Measurements from ENCODE around the gene ADM.

The ADM gene

GRCh38 chr11:10329935-10330334, 25.1 kb downstream of the ADM start:
- no peak for DNase-seq

- DNase-seq, result no peak
These were observed 26.8 kb downstream of the ADM start for GRCh38 chr11:10331548-10332289.

- no peak for DNase-seq
These were observed 28.6 kb downstream of the ADM start for GRCh38 chr11:10333490-10333889.

GRCh38 chr11:10338287-10338686, 33.4 kb downstream of the ADM start:
- DNase-seq, result no peak

GRCh38 chr11:10348650-10349280, 43.9 kb downstream of the ADM start:
- DNase-seq, result no peak

- DNase-seq, result no peak
These were observed 44.4 kb downstream of the ADM start for GRCh38 chr11:10349281-10349665.

GRCh38 chr11:10349806-10350205, 44.9 kb downstream of the ADM start:
- no peak for DNase-seq

- no peak for DNase-seq
These were observed 45.5 kb downstream of the ADM start for GRCh38 chr11:10350334-10350733.

GRCh38 chr11:10351435-10351764, 46.5 kb downstream of the ADM start:
- no peak for DNase-seq

GRCh38 chr11:10351765-10352641, 47.1 kb downstream of the ADM start:
- no peak for DNase-seq

GRCh38 chr11:10352921-10353550, 48.2 kb downstream of the ADM start:
- no peak for DNase-seq

GRCh38 chr11:10354389-10354788, 49.5 kb downstream of the ADM start:
- DNase-seq, result no peak

GRCh38 chr11:10355257-10355661, 50.4 kb downstream of the ADM start:
- no peak for DNase-seq

- DNase-seq, result no peak
These were observed 51.3 kb downstream of the ADM start for GRCh38 chr11:10356161-10356560.
